Keratinocyte (primary cell): Measurements from ENCODE around the gene DUSP23.

Experiments
- EZH2 ChIP-seq: IDR thresholded peaks from one replicate; pipeline ENCODE4 v1.6.1; 2012; ENCODE audit warnings: inconsistent platforms, mild to moderate bottlenecking, low read length, moderate library complexity
- TF ChIP-seq, protein P1 (sequence below), 3 experiments: IDR thresholded peaks in 1 of 3; conservative IDR thresholded peaks in 1 of 3; optimal IDR thresholded peaks in 1 of 3; 2 replicates in 2 of 3; 3 replicates in 1 of 3; pipeline versions ENCODE3 to v1.5.1; 2011; ENCODE audit warnings: low read length in 3 of 3, mild to moderate bottlenecking in 3 of 3, moderate library complexity in 2 of 3, control low read depth in 1 of 3, inconsistent platforms in 1 of 3; ENCODE audit not compliant: insufficient read depth in 2 of 3; ENCODE audit errors: extremely low read depth in 1 of 3

DNA sequence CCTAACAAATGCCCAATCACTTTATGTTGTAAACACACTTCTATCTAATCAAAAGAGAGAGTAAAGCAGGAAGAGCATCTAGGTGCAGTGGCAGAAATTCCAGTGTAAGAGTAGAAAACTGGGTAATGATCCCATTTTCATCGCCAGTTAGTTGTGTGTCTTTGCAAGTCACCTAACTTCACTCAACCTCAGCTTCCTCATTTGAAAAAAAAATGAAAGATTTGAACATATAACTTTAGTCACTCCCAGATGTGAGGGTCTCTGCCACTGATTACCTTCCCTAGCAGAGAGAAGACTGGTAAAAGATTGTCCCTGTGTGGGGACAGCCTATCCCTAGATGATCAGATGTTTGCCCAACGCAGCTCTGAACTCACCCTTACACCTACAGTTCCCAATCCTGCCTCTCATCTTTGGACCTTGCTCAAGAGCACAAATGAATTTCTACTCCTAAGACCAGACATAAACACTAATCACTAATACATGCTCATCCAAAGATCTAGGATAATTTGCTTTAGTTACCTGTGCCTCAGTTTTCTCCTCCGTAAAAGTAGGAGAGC is 25.2 kb upstream of the DUSP23 start:
- TF ChIP-seq, protein P1, sequence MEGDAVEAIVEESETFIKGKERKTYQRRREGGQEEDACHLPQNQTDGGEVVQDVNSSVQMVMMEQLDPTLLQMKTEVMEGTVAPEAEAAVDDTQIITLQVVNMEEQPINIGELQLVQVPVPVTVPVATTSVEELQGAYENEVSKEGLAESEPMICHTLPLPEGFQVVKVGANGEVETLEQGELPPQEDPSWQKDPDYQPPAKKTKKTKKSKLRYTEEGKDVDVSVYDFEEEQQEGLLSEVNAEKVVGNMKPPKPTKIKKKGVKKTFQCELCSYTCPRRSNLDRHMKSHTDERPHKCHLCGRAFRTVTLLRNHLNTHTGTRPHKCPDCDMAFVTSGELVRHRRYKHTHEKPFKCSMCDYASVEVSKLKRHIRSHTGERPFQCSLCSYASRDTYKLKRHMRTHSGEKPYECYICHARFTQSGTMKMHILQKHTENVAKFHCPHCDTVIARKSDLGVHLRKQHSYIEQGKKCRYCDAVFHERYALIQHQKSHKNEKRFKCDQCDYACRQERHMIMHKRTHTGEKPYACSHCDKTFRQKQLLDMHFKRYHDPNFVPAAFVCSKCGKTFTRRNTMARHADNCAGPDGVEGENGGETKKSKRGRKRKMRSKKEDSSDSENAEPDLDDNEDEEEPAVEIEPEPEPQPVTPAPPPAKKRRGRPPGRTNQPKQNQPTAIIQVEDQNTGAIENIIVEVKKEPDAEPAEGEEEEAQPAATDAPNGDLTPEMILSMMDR (optimal IDR thresholded peaks at IDR 0.05 in 1 of 3, IDR thresholded peaks at IDR 0.05 in 1 of 3, conservative IDR thresholded peaks at IDR 0.05 in 1 of 3; ENCODE audit: extremely low read depth in 1 of 3, insufficient read depth in 2 of 3, low read length in 3 of 3): no peak
- TF ChIP-seq EZH2: no peak
